Trophoblast cell (in vitro differentiated cells and primary cell): Measurements from ENCODE around the gene ERG.

Experiments used
- DNase-seq, 2 donors: peaks; one replicate each; pipeline ENCODE4 v3.0.0-alpha.2; 2016
- H2AFZ ChIP-seq: 2 replicates; pipeline ENCODE4 v1.6.1; 2013; ENCODE audit warnings: low read length, moderate library complexity, mild to moderate bottlenecking; ENCODE audit not compliant: insufficient read depth, poor library complexity
- H2AK5ac ChIP-seq: 2 replicates; pipeline ENCODE4 v1.6.1; 2013; ENCODE audit warnings: mild to moderate bottlenecking, low read length
- H2BK120ac ChIP-seq: 2 replicates; pipeline ENCODE4 v1.6.1; 2013; ENCODE audit warnings: low read length, mild to moderate bottlenecking, moderate library complexity; ENCODE audit not compliant: insufficient read depth, poor library complexity
- H2BK12ac ChIP-seq: 2 replicates; pipeline ENCODE4 v1.6.1; 2013; ENCODE audit warnings: mild to moderate bottlenecking, low read length, moderate library complexity
- H2BK5ac ChIP-seq: 2 replicates; pipeline ENCODE4 v1.6.1; 2013; ENCODE audit warnings: low read length, low read depth, moderate library complexity, mild to moderate bottlenecking; ENCODE audit not compliant: poor library complexity
- H3K14ac ChIP-seq: 2 replicates; pipeline ENCODE4 v1.6.1; 2013; ENCODE audit warnings: mild to moderate bottlenecking, low read length
- H3K18ac ChIP-seq: 2 replicates; pipeline ENCODE4 v1.6.1; 2013; ENCODE audit warnings: mild to moderate bottlenecking, low read length
- H3K23ac ChIP-seq: 2 replicates; pipeline ENCODE4 v1.6.1; 2013; ENCODE audit warnings: low read length
- H3K27ac ChIP-seq: 2 replicates; pipeline ENCODE4 v1.5.1; 2013; ENCODE audit warnings: low read depth, mild to moderate bottlenecking, inconsistent platforms, low read length, moderate library complexity
- H3K27me3 ChIP-seq: 2 replicates; pipeline ENCODE4 v1.6.1; 2013; ENCODE audit warnings: inconsistent platforms, mild to moderate bottlenecking, low read length, moderate library complexity; ENCODE audit not compliant: insufficient read depth
- H3K36me3 ChIP-seq, 2 experiments: 1 replicate in 1 of 2; 2 replicates in 1 of 2; pipeline ENCODE4 v1.6.1; 2013; ENCODE audit warnings: low read length in 2 of 2, mild to moderate bottlenecking in 2 of 2, moderate library complexity in 1 of 2; ENCODE audit not compliant: insufficient read depth in 2 of 2, control insufficient read depth in 1 of 2
- H3K4ac ChIP-seq: 2 replicates; pipeline ENCODE4 v1.6.1; 2013; ENCODE audit warnings: low read depth, mild to moderate bottlenecking, low read length, moderate library complexity
- H3K4me1 ChIP-seq, 2 experiments: 1 replicate in 1 of 2; 2 replicates in 1 of 2; pipeline ENCODE4 v1.6.1; 2013; ENCODE audit warnings: low read length in 2 of 2, mild to moderate bottlenecking in 2 of 2, moderate library complexity in 1 of 2; ENCODE audit not compliant: insufficient read depth in 2 of 2, control insufficient read depth in 1 of 2
- H3K4me2 ChIP-seq: 2 replicates; pipeline ENCODE4 v1.6.1; 2013; ENCODE audit warnings: inconsistent platforms, mild to moderate bottlenecking, low read length, moderate library complexity
- H3K4me3 ChIP-seq: 2 replicates; pipeline ENCODE4 v1.5.1; 2013; ENCODE audit warnings: mild to moderate bottlenecking, low read depth, low read length, inconsistent platforms
- H3K79me1 ChIP-seq: one replicate; pipeline ENCODE4 v1.6.1; 2013; ENCODE audit warnings: low read length
- H3K79me2 ChIP-seq: 2 replicates; pipeline ENCODE4 v1.6.1; 2013; ENCODE audit warnings: low read length, mild to moderate bottlenecking; ENCODE audit not compliant: control insufficient read depth, insufficient read depth, poor library complexity
- H3K9ac ChIP-seq: 2 replicates; pipeline ENCODE4 v1.6.1; 2013; ENCODE audit warnings: mild to moderate bottlenecking, low read length
- H3K9me3 ChIP-seq: 2 replicates; pipeline ENCODE4 v1.6.1; 2013; ENCODE audit warnings: low read depth, mild to moderate bottlenecking, control low read depth, inconsistent platforms, low read length; ENCODE audit not compliant: insufficient read depth
- H4K12ac ChIP-seq: 2 replicates; pipeline ENCODE4 v1.6.1; 2013; ENCODE audit warnings: low read depth, mild to moderate bottlenecking, low read length, moderate library complexity
- H4K8ac ChIP-seq: 2 replicates; pipeline ENCODE4 v1.6.1; 2013; ENCODE audit warnings: low read depth, mild to moderate bottlenecking, low read length, moderate library complexity
- H4K91ac ChIP-seq: one replicate; pipeline ENCODE4 v1.6.1; 2013; ENCODE audit warnings: low read depth, mild to moderate bottlenecking, low read length, moderate library complexity
- WGBS: extraction: QIAGEN DNeasy Blood & Tissue Kit; methylation state at CpG from one replicate; pipeline ENCODE4 v1.1.7; 2013; ENCODE audit warnings: missing lambda C conversion rate; ENCODE audit not compliant: insufficient read length, insufficient coverage; ENCODE audit errors: extremely low coverage; 5-methylcytosine and 5-hydroxymethylcytosine counted together

The ERG gene

DNA sequence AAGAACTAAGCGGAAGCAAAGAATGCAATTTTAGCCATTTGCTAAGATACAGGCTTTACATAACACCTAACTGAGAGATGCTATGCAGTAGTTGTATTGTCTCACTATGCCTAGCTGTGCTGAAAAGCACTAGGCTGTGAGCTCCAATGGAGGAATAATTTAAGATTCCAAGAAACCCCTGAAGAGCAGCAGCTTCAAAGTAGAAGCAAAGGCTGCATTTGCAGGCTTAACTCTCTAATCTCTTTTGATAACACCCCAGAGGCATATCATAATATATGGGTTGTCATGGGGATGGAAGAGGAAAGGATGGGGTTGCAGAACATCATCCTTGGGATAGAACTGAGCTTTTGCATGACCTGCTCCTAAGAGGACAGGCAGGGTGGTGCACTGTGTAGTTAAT lies 102.0 kb downstream of the ERG start:
- Histone ChIP-seq H2BK5ac (no peak overlapping the region), H3K9me3 (peaks cover 2% of the 10 kb centered on the region), H3K79me2 (no peaks in the 10 kb centered on the region), H3K18ac (no peak overlapping the region), H2AFZ (no peak overlapping the region), H3K4me1 (no peaks in the 10 kb centered on the region), H3K4me3 (no peak overlapping the region), H2BK12ac (no peak overlapping the region), H3K14ac (no peak overlapping the region), H4K91ac (no peak overlapping the region), H3K23ac (no peak overlapping the region), H3K36me3 (no peaks in the 10 kb centered on the region), H2AK5ac (no peak overlapping the region), H3K9ac (no peak overlapping the region), H3K27ac (no peak overlapping the region), H3K4ac (no peak overlapping the region), H3K4me2 (no peak overlapping the region), H4K12ac (no peak overlapping the region), H3K79me1 (no peaks in the 10 kb centered on the region), H4K8ac (no peak overlapping the region), H3K27me3 (no peaks in the 10 kb centered on the region), H2BK120ac (no peak overlapping the region)
- no peak for DNase-seq
- no CpG with 5 or more reads among the region's 1 CpG for WGBS

DNA sequence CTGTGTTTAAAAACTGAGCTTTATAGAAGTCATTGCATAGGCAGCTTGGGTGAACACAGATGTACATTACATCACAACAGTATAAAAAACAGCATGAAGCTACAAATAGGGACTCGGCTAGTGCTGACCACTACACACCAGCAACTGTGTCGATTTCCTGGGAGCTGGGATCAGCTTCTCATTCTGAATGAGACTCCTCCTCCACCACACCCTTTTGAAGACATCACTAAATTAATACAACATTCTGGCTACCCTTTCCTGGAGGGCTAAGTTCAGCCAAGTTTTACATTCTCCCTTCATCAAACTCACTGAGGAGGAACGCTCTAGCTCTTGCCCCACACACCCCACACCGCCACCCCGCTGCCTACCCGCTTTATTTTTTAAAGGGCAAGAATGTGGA lies 102.7 kb downstream of the ERG start:
- no peak overlapping the region for H4K12ac ChIP-seq
- no peak overlapping the region for H3K9ac ChIP-seq
- H3K14ac ChIP-seq: no peak overlapping the region
- no peak overlapping the region for H2AFZ ChIP-seq
- H2BK120ac ChIP-seq: no peak overlapping the region
- no peak overlapping the region for H3K4me2 ChIP-seq
- peaks cover 2% of the 10 kb centered on the region for H3K9me3 ChIP-seq
- H3K79me2 ChIP-seq: no peaks in the 10 kb centered on the region
- no peak overlapping the region for H3K23ac ChIP-seq
- no peak overlapping the region for H2AK5ac ChIP-seq
- WGBS: no CpG with 5 or more reads among the region's 6 CpGs
- H3K4me1 ChIP-seq: no peaks in the 10 kb centered on the region
- DNase-seq: no peak
- H3K27me3 ChIP-seq: no peaks in the 10 kb centered on the region
- H3K4ac ChIP-seq: no peak overlapping the region
- no peaks in the 10 kb centered on the region for H3K79me1 ChIP-seq
- H3K18ac ChIP-seq: no peak overlapping the region
- H2BK5ac ChIP-seq: no peak overlapping the region
- no peaks in the 10 kb centered on the region for H3K36me3 ChIP-seq
- no peak overlapping the region for H2BK12ac ChIP-seq
- H3K4me3 ChIP-seq: no peak overlapping the region
- H3K27ac ChIP-seq: no peak overlapping the region
- no peak overlapping the region for H4K8ac ChIP-seq
- H4K91ac ChIP-seq: no peak overlapping the region

GRCh38 chr21:38392661-38393060 lies 105.6 kb downstream of the ERG start:
- Histone ChIP-seq H3K18ac (no peak overlapping the region), H2BK120ac (no peak overlapping the region), H3K14ac (no peak overlapping the region), H3K27me3 (no peaks in the 10 kb centered on the region), H2AK5ac (no peak overlapping the region), H3K23ac (no peak overlapping the region), H2AFZ (no peak overlapping the region), H3K9me3 (peaks cover 2% of the 10 kb centered on the region), H3K79me2 (no peaks in the 10 kb centered on the region), H3K36me3 (no peaks in the 10 kb centered on the region), H4K91ac (no peak overlapping the region), H3K4ac (no peak overlapping the region), H3K9ac (no peak overlapping the region), H4K12ac (no peak overlapping the region), H3K79me1 (no peaks in the 10 kb centered on the region), H4K8ac (no peak overlapping the region), H2BK5ac (no peak overlapping the region), H3K4me1 (no peaks in the 10 kb centered on the region), H3K27ac (no peak overlapping the region), H2BK12ac (no peak overlapping the region), H3K4me3 (no peak overlapping the region), H3K4me2 (no peak overlapping the region)
- DNase-seq: no peak
- no CpG with 5 or more reads among the region's 1 CpG for WGBS

DNA sequence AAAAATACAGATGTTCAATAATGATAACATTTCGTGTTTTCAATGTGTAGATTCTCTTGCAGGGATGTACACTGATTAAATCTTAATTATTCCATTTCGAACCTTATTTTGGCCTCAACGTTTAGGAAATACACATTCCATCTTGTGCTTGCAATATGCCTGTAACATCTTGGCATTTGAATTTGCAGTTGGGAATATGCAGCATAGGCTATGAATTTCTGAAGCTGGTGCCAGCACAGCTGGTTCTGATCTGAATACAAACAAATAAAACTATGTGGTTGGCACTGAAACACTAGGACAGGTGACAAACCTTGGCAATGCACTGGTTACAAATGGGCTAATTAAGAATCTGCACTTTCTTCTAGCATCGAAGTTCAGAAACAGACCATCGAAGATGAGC lies 108.4 kb downstream of the ERG start:
- H3K79me2 ChIP-seq: no peaks in the 10 kb centered on the region
- H2BK12ac ChIP-seq: no peak overlapping the region
- no peak overlapping the region for H3K23ac ChIP-seq
- H3K4me1 ChIP-seq: peaks cover 0 to 2% of the 10 kb centered on the region in 2 experiments
- DNase-seq: no peak
- H4K91ac ChIP-seq: no peak overlapping the region
- H3K27me3 ChIP-seq: no peaks in the 10 kb centered on the region
- no peaks in the 10 kb centered on the region for H3K36me3 ChIP-seq
- H3K27ac ChIP-seq: no peak overlapping the region
- H3K4ac ChIP-seq: no peak overlapping the region
- H4K12ac ChIP-seq: no peak overlapping the region
- no peaks in the 10 kb centered on the region for H3K9me3 ChIP-seq
- no peak overlapping the region for H3K14ac ChIP-seq
- H3K9ac ChIP-seq: no peak overlapping the region
- H2BK120ac ChIP-seq: no peak overlapping the region
- no peak overlapping the region for H4K8ac ChIP-seq
- no peak overlapping the region for H3K18ac ChIP-seq
- H2BK5ac ChIP-seq: no peak overlapping the region
- no peak overlapping the region for H2AFZ ChIP-seq
- H3K4me3 ChIP-seq: no peak overlapping the region
- no CpG with 5 or more reads among the region's 5 CpGs for WGBS
- H3K4me2 ChIP-seq: no peak overlapping the region
- no peak overlapping the region for H2AK5ac ChIP-seq
- no peaks in the 10 kb centered on the region for H3K79me1 ChIP-seq
